ENCODE measurements around the gene KCNH1.

GRCh38 chr1:210724768-210725167 lies 409.2 kb downstream of the KCNH1 start:
- TF ChIP-seq, protein P1, sequence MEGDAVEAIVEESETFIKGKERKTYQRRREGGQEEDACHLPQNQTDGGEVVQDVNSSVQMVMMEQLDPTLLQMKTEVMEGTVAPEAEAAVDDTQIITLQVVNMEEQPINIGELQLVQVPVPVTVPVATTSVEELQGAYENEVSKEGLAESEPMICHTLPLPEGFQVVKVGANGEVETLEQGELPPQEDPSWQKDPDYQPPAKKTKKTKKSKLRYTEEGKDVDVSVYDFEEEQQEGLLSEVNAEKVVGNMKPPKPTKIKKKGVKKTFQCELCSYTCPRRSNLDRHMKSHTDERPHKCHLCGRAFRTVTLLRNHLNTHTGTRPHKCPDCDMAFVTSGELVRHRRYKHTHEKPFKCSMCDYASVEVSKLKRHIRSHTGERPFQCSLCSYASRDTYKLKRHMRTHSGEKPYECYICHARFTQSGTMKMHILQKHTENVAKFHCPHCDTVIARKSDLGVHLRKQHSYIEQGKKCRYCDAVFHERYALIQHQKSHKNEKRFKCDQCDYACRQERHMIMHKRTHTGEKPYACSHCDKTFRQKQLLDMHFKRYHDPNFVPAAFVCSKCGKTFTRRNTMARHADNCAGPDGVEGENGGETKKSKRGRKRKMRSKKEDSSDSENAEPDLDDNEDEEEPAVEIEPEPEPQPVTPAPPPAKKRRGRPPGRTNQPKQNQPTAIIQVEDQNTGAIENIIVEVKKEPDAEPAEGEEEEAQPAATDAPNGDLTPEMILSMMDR (IDR thresholded peaks at IDR 0.05; ENCODE audit: poor library complexity), result no peak
- TF ChIP-seq EZH2 (IDR thresholded peaks at IDR 0.05; ENCODE audit: borderline replicate concordance), result no peak
